ENCODE results near the gene LXN. TPM values are rescaled to one million over a fixed set of nuclear protein-coding genes. Genes with fewer than 3 reads are reported as not detected.
A peak's percentile ranks its signal among the peaks of the same experiment; 100 is the strongest.
"Not testable (repeated sequence)": the region's sequence is repeated elsewhere in the genome, so short reads cannot be mapped to it uniquely, and the experiment has no call there.

LXN gene
- polyA plus RNA-seq, 3 donors from 2014 or later, result 7.5 to 12.1 (median 9.5) TPM

DNA sequence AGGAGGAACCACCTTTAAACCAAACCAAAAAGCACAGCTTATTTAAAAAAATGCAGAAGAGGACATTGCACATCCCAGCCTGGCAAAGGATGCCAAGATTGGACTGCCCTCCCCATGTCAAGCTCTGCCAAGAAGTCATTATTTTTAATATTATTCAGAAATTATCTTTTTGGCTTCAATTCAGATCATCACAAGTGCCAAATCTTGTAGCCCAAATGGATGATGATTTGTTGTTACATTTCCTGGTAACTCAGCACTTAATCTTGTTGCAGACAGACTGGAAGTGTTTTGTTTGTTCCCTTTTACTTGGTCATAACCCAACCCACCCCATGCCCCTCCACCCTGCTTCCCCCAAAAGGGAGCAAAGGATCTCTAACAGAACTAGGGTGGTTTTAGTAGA lies 28.1 kb upstream of the LXN start:
- no peak overlapping the region for H3K27ac Mint-ChIP-seq
- no peak for DNase-seq
- peaks cover 0 to 2% (median 0%) of the 10 kb centered on the region in 3 donors for H3K27me3 Mint-ChIP-seq (ENCODE audit: low read depth in 3 of 3)
- H3K9me3 Mint-ChIP-seq, result no peaks in the 10 kb centered on the region
- H3K4me3 Mint-ChIP-seq, result no peak overlapping the region
- H3K36me3 Mint-ChIP-seq, result peaks cover 0 to 29% (median 7%) of the 10 kb centered on the region in 3 donors
- peaks cover 5 to 19% of the 10 kb centered on the region in 2 donors for H3K4me1 Mint-ChIP-seq

DNA sequence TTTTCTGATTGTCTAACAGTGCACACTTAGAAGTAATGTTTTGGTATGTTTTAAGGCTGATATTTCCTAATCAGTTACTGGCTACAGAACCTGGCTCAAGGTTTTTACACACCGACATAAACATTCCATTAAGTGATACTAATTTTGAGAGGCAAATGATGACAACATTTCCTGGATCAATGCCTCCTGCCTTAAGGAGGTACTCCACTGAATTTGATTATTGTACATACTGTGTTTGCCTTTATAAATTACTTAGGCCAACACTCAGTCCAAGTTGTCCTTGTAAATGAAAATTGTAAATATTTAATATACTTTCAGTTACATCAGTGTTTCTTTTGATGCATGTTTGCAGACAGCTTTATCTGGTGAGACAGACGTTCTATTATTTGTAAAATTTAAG lies 24.2 kb upstream of the LXN start:
- H3K36me3 Mint-ChIP-seq, result peaks cover 21 to 41% (median 35%) of the 10 kb centered on the region in 3 donors
- no peak for DNase-seq
- peaks cover 0 to 2% (median 0%) of the 10 kb centered on the region in 3 donors for H3K27me3 Mint-ChIP-seq (ENCODE audit: low read depth in 3 of 3)
- no peaks in the 10 kb centered on the region for H3K4me1 Mint-ChIP-seq
- H3K4me3 Mint-ChIP-seq, result no peak overlapping the region
- no peaks in the 10 kb centered on the region for H3K9me3 Mint-ChIP-seq
- H3K27ac Mint-ChIP-seq, result no peak overlapping the region

DNA sequence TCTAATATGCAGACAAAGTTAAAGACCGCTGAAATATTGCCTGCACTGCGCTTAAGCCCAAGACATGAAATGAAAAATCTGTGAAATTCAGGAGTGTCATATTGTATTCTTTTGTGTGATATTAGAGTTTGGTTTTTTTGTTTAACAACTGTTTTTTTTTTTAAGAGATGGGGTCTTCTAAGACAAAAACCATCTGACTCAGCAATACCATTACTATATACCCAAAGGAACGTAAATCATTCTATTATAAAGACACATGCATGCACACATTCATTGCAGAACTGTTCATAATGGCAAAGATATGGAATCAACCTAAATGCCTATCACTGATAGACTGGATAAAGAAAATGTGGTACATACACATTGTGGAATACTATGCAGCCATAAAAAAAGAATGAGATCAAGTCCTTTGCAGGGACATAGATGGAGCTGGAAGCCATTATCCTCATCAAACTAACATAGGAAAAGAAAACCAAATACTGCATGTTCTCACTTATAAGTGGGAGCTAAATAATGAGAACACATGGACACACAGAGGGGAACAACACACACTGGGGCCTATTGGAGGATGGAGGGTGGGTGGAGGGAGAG lies 21.5 kb upstream of the LXN start:
- DNase-seq; H3K9me3 Mint-ChIP-seq; H3K27ac Mint-ChIP-seq; H3K4me3 Mint-ChIP-seq; H3K4me1 Mint-ChIP-seq; H3K27me3 Mint-ChIP-seq (ENCODE audit: low read depth in 3 of 3): not testable (repeated sequence)
- H3K36me3 Mint-ChIP-seq, result peaks cover 34 to 54% (median 44%) of the 10 kb centered on the region in 3 donors

DNA sequence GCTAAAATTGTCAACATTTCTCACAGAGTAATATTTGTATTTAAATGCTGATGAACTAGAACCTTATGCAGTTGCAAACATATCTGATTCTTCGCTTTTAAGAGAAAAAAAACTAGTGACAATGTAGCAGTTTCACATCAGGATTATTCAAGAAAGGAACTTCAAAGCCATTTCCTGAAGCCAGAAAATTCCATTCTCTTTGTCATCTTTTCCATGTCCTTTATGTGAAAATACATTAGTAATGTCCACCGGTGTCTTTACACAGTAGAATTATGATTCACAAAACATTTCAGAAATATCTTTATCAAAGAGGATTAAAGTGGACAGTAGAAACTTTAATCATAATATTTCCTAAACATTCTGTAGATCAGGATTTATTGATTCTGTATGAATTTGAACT lies 12.7 kb upstream of the LXN start:
- Mint-ChIP-seq H3K36me3 (peaks cover 16 to 23% (median 18%) of the 10 kb centered on the region in 3 donors), H3K27ac (no peak overlapping the region), H3K27me3 (ENCODE audit: low read depth in 3 of 3) (no peaks in the 10 kb centered on the region), H3K4me1 (no peaks in the 10 kb centered on the region), H3K9me3 (no peaks in the 10 kb centered on the region), H3K4me3 (no peak overlapping the region)
- no peak for DNase-seq

DNA sequence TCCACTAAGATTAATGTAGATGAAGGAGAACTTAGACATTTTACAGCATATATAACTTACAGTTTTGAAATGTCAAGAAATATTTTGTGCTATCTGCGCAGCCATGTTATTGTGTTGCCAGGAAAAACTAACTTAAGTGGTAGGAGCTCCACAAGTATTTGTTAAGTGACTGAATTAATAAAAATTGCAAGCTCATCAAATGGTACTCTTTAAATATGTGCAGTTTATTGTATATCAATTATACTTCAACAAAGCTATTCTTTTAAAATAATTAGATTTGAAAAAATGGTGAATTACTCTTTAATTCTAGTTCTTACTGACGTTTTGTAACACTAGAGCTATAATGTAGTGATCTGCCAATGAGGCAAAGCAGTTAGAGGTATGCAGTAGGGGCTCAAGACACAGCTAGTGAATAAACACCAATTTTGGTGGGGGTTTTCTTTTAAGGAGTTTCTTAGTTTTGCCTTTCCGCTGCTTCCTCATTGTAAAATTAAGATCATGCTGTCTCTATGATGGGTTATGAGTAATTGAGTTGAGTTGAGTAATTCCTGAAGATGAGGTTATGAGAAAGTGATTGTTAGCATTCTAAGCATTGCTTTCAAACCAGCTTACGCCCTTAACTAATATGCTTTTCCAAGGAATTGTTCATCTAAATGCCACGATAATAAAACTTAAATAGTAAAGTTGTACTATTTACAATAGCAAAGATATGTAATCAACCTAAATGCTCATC lies 10.9 kb upstream of the LXN start:
- Mint-ChIP-seq H3K4me1 (no peaks in the 10 kb centered on the region), H3K36me3 (peaks cover 15 to 16% (median 15%) of the 10 kb centered on the region in 3 donors), H3K27ac (no peak overlapping the region)

DNA sequence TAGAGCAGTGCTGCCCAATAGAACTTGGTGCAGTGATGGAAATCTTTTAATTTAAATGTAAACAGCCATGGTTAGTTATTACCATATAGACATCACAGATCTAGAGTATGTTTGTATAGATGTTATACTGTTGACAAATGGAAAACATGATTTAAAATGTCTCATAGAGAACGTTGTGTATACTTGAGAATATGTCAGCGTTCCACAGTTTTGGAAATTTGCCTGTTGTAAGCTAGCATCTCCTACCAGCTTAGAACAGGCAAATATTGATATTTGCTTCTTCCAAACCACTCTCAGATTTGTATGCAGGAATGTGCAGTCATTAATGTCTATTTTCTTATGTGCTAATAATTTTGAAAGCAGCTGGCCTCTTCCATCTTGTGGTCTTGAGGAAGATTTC lies 8.4 kb upstream of the LXN start:
- Mint-ChIP-seq H3K27ac (no peak overlapping the region), H3K4me1 (no peaks in the 10 kb centered on the region), H3K36me3 (peaks cover 14 to 24% (median 22%) of the 10 kb centered on the region in 3 donors), H3K27me3 (ENCODE audit: low read depth in 3 of 3) (no peaks in the 10 kb centered on the region), H3K4me3 (no peak overlapping the region), H3K9me3 (no peaks in the 10 kb centered on the region)
- no peak for DNase-seq

More for the DNA sequence above, 10.9 kb upstream of the LXN start:
- DNase-seq, result no peak
- Mint-ChIP-seq H3K4me3 (no peak overlapping the region), H3K27me3 (ENCODE audit: low read depth in 3 of 3) (no peaks in the 10 kb centered on the region), H3K9me3 (no peaks in the 10 kb centered on the region)

DNA sequence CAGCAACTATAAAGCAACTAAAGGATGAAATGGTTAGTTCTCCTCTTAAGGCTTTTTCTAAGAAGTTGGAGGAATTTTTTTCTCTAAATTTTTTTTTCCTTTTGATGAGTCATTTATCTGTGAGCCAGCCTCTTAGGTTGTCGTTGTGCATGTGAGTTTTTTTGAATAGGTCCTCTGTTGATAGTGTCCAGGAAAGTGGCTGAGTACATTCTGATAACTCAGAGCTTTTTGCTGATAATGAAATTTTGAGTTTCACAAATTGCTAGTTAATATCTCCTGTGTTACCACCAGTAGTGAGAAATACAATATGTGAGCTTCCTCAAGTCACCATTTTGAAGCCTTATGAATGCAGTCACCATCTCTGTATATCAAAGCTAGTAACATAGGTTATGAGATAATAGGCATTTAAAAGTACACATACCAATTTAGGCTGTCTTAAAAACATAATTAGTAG lies 7.1 kb upstream of the LXN start:
- no peaks in the 10 kb centered on the region for H3K9me3 Mint-ChIP-seq
- peaks cover 14 to 22% (median 19%) of the 10 kb centered on the region in 3 donors for H3K36me3 Mint-ChIP-seq
- H3K27ac Mint-ChIP-seq, result no peak overlapping the region
- H3K4me3 Mint-ChIP-seq, result no peak overlapping the region
- DNase-seq, result no peak
- H3K27me3 Mint-ChIP-seq (ENCODE audit: low read depth in 3 of 3), result no peaks in the 10 kb centered on the region
- H3K4me1 Mint-ChIP-seq, result no peaks in the 10 kb centered on the region

DNA sequence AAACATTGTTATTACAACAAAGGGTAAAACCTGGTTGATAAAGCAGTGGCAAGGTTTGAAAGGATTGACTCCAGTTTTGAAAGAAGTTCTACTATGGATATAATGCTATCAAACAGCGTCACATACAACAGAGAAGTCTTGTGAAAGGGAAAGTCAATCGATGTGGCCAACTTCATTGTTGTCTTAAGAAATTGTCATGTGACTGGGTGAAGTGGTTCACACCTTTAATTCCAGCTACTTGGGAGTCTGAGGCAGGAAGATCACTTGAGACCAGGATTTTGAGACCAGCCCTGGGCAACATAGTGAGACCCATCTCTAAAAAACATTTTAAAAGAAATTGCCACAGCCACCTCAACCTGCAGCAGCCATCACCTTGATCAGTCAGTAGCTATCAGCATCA lies 6.2 kb upstream of the LXN start:
- Mint-ChIP-seq H3K4me3 (no peak overlapping the region), H3K36me3 (peaks cover 10 to 18% (median 14%) of the 10 kb centered on the region in 3 donors), H3K9me3 (no peaks in the 10 kb centered on the region), H3K4me1 (peaks cover 1 to 4% of the 10 kb centered on the region in 2 donors), H3K27me3 (ENCODE audit: low read depth in 3 of 3) (peaks cover 0 to 2% (median 0%) of the 10 kb centered on the region in 3 donors), H3K27ac (no peak overlapping the region)
- no peak for DNase-seq

DNA sequence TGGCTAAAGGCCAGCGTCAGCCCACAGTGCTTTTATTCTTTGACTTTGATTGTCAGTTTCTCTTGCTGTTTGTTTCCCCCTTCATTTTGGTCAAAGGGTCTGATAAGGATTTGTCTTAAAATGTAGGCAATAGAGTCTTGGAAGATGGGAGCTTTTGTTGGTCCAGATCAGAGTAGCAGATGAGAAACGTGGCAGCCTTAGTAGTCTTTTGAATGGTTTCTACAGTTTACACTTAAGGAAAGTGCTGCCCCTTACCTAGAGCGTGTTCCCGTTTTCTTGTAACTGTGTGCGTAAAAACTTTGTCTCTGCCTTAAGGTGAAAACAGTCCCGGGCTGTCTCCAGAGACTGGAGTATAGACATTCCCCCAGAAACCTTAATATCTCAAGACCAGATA lies 630 bp downstream of the LXN start:
- Mint-ChIP-seq H3K4me3 (peak overlapping the region; percentile 80 to 96 (median 94)), H3K36me3 (peaks cover 7 to 19% (median 8%) of the 10 kb centered on the region in 3 donors), H3K27ac (peak overlapping the region; percentile 56 to 96 (median 92)), H3K9me3 (no peaks in the 10 kb centered on the region), H3K4me1 (peaks cover 23 to 41% of the 10 kb centered on the region in 2 donors), H3K27me3 (ENCODE audit: low read depth in 3 of 3) (peaks cover 0 to 2% (median 2%) of the 10 kb centered on the region in 3 donors)
- no peak for DNase-seq

DNA sequence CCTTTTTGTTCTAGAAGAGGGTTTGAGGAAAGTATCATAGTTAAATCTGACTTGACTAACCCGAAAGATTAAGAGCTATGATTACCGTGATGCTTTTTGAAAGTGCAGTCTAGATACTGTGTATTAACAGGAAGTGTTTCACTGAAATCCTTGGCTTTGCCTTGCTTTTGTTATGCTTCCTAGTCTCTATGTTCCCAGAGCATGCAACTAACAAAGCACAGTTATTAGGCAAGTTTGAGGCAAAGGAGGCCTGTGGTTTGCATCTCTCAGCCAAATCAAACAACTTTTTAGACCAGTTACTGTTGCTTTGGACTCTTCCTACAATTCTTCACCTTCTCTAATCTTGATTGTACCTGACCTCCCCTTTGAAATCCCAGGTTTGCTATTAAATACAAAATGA lies 3.9 kb downstream of the LXN start:
- H3K9me3 Mint-ChIP-seq, result no peaks in the 10 kb centered on the region
- DNase-seq, result no peak
- H3K4me3 Mint-ChIP-seq, result no peak overlapping the region
- H3K27ac Mint-ChIP-seq, result no peak overlapping the region
- H3K4me1 Mint-ChIP-seq, result peaks cover 22 to 35% of the 10 kb centered on the region in 2 donors
- H3K36me3 Mint-ChIP-seq, result peaks cover 8 to 38% (median 11%) of the 10 kb centered on the region in 3 donors
- H3K27me3 Mint-ChIP-seq (ENCODE audit: low read depth in 3 of 3), result peaks cover 0 to 2% (median 0%) of the 10 kb centered on the region in 3 donors

DNA sequence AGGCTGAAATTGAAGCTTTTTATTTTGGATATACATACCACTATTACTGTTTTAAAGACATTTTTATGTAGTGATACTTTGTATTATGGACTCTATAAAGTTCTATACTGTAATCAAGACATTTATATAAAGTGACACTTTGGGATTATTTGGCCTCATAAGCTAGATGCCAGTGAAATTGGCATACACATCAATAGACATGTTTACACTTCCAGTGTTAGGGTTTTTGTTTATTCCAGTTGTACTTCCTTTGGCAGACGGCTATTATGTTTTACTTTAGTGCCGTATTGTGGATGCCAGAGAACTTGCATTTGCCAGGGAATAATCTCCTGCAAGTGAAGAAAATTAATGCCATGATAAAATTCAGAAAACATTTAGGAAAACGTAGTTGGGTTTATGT lies 6.0 kb downstream of the LXN start:
- peaks cover 9 to 48% (median 11%) of the 10 kb centered on the region in 3 donors for H3K36me3 Mint-ChIP-seq
- H3K4me1 Mint-ChIP-seq, result peaks cover 4 to 14% of the 10 kb centered on the region in 2 donors

DNA sequence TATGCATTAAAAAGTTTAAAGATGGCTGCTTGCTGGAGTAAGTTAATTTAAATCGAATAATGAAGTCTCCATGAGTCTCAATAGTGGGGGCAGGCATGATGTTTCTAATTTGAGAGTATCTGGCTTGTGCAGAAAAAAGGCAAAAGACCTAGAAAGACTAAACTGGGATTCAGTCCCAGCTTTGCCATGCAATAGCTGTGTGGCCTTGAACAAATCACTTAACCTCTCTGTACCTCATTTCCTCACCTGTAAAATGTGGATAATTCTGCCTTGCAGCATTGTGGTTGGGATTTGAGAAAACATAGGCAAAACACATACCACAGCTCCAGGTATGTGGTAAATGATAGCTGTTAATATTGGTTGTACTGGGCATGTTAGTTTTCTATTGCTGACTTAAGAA lies 8.6 kb downstream of the LXN start:
- Mint-ChIP-seq H3K9me3 (no peaks in the 10 kb centered on the region), H3K27me3 (ENCODE audit: low read depth in 3 of 3) (no peaks in the 10 kb centered on the region), H3K27ac (no peak overlapping the region), H3K36me3 (peaks cover 8 to 52% (median 17%) of the 10 kb centered on the region in 3 donors), H3K4me3 (no peak overlapping the region), H3K4me1 (no peaks in the 10 kb centered on the region)
- no peak for DNase-seq

More for the DNA sequence above, 6.0 kb downstream of the LXN start:
- no peaks in the 10 kb centered on the region for H3K9me3 Mint-ChIP-seq
- no peak overlapping the region for H3K4me3 Mint-ChIP-seq
- no peak for DNase-seq
- H3K27me3 Mint-ChIP-seq (ENCODE audit: low read depth in 3 of 3), result no peaks in the 10 kb centered on the region
- H3K27ac Mint-ChIP-seq, result no peak overlapping the region

DNA sequence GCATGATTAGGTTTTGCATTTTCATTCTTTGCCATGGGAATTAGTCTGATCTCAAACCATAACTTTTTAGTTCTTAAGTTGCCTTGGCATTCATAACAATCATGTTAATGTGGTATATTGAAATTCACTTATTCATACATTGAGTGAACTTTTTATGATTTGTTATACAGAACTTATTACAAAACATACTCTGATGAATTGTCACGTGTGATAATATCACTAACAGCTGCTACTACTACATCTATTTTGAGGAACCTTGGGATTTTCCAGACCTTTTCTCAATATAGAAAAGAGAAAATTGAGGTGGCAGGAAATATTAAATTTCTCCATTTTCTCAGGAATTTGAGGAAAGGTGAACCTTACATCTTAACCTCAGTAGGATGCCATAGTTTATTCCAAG lies 9.2 kb downstream of the LXN start:
- Mint-ChIP-seq H3K4me1 (no peaks in the 10 kb centered on the region), H3K36me3 (peaks cover 8 to 49% (median 11%) of the 10 kb centered on the region in 3 donors), H3K27me3 (ENCODE audit: low read depth in 3 of 3) (no peaks in the 10 kb centered on the region), H3K4me3 (no peak overlapping the region), H3K27ac (no peak overlapping the region), H3K9me3 (no peaks in the 10 kb centered on the region)
- no peak for DNase-seq

DNA sequence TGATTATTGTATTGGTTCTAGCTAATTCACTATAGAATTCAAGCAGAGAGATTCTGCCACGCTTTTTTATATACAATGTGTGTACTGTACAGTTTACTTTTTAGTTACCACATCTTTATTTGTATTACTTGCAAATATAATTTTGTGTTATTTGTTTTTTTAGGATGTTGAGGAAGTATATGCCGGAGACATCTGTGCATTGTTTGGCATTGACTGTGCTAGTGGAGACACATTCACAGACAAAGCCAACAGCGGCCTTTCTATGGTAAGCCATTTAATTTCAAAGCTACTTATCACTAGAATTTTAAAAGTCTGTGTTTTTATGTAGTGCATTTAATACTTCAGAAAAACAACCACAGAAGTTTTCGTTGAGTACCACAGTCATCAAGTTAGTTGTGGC lies 11.7 kb downstream of the LXN start:
- Mint-ChIP-seq H3K4me3 (no peak overlapping the region), H3K27me3 (ENCODE audit: low read depth in 3 of 3) (peaks cover 0 to 1% (median 0%) of the 10 kb centered on the region in 3 donors), H3K9me3 (no peaks in the 10 kb centered on the region), H3K4me1 (no peaks in the 10 kb centered on the region), H3K36me3 (peaks cover 11 to 46% (median 13%) of the 10 kb centered on the region in 3 donors), H3K27ac (no peak overlapping the region)
- DNase-seq, result no peak

Measured in immature natural killer cell (primary cell).